ENCODE measurements around the gene CCDC141.

CCDC141 gene

DNA sequence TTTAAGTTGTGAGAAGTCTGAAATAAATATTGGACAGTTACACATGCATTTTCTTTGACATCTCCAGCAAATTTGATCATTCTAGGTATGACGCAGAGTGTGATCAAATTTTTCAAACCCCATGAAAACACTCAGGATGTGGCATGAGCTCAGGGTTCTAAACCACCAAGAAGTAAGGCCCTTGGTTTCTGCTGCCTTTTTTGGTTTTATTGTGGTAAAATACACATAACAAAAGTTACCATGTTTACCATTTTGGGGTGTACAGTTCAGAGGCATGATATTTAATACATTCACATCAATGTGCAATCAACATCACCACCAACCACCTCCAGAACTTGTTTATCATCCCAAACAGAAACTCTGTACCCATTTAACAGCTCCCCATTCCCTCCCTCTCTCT lies 178.4 kb downstream of the CCDC141 start:
- no peak for DNase-seq (ENCODE audit: low read depth in 2 of 2, low spot score in 1 of 2)

DNA sequence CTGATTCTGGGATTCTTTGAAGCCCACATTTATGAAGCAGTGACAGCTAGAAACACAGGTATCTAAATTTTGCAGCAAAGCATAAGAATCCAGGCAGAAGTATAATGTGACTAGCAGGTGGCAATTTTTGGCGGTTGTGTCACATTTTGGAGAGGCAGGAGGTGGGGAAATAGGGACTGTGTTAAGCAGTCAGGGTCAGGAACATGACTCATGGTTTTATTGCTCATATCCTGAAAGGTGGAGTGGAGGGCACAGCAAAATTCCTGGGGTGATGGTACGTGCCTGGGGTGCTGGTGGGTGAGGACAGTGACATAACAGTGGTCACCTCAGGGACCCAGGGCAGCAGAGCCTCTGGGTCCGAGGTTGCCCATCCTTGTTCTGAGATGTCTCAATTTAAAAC lies 179.2 kb downstream of the CCDC141 start:
- DNase-seq (ENCODE audit: low read depth in 2 of 2, low spot score in 1 of 2) = no peak

DNA sequence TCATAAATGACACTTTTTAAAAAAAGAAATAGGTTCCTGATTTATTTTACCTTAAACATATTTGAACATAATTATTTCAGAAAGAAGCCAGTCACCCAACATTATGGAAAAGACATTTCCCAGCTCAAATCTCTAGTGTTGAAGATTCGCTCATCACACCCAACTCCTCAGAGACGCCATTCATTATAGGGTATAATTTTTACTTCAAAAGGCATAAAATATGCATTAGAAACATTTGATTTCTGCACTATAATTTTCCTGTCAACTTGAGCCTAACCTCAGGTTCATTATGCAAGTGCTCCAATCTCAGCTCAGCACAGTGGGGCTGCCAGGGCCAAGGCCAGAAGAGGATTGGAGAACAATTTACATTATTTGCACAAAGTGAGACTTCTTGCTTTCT lies 183.9 kb downstream of the CCDC141 start:
- DNase-seq (ENCODE audit: low read depth in 2 of 2, low spot score in 1 of 2) = no peak

DNA sequence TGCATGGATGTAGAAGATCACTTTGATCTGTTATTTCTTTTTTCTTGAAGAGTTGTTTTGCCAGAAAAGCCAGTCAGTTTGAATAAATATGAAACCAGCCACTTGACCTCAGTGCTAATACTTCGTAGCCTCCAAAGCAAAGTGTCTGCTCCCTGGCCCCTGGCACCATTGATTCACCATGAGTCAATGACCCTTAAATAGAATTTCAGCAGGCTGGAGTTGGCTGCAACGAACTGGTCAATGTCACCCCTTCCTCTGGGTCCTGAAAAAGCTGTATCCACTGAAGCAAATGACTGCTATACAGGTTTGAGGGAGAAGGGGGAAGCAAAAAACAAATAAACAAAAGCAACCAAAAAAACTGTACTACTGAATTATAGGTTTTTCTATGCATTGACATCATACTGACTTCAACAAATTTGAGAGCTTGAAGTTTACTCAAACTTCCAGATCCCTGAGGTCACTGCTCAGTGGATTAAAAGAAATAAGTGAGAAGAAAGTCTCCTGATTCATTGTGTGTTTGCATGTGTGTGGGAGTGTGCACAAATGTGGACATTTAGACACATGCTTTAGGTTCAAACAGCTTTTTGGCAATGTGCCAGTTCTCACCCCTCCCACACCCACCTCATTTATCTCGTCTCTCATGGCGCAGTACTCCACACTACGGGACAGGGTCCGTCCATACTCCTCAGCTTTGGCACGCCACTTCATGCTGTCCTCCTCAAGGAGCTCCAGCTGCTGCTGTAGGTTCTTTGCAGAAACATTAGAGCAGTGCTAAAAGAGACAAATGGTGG lies 184.6 kb downstream of the CCDC141 start:
- no peak for DNase-seq (ENCODE audit: low read depth in 2 of 2, low spot score in 1 of 2)

DNA sequence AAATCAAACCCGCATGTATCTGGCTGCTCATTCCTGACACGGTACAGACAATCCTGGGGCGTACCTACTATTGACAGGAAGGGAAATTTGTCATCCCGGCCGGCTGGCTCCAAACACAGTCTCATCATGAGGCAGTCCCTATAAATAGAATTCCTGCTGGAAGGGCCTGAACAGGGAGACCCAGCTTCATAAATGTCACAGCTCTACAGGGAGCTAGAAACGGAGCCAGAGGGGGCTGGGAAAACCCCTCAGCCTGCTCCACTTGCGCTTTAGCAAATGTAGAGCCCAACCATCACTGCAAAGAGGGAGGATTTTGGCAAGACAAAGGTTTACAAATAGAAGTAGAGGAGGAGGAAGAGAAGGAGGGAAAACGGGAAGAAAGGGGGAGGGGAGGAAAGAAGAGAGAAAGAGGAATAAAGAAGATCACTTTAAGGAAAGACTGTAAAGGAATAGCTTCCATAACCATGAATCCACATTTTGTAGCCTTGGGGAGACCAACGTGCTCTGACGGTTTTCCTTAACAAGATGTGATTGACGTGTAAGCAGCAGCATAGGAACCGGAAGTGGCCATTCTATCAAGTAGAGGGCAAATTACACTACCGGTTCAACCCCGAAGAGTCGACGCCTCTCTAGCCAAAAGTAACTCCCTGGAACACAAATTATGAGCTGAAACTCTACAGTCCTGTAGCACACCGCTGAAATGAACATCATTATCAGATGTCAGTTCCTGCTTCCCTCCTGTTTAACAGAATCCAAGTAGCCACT lies 185.9 kb downstream of the CCDC141 start:
- no peak for DNase-seq (ENCODE audit: low read depth in 2 of 2, low spot score in 1 of 2)

DNA sequence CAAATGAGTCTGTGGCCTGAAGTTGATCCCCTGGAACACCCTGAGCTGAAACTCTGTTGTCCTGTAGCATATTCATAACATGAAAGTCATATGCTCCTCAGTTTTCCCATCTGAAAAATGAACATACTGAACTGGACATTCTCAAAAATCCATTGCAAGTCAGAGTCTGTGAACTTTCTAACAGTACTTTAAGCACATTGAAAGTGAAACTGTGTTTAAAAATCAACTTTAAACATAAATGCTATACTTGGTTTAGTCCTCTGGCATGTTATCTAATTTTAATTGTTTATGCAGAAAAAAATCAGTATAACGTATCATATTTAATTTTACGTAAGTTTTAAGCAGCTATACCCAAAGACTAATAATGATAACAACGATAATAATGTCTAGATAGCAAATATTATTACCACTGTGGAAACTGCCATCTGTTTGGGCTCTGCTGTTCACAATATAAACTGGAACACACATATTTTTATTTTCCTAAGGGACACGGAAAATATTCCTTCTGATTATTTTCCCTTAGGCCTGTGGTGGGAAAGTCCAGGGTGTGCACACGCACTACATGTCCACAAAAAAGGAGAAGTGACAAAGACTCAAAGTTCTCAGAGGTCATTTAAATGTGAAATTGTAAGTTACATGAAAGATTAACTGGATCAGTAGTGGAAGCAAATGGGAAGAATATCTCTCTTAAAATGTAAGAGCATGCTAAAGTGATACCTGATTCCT lies 186.6 kb downstream of the CCDC141 start:
- DNase-seq (ENCODE audit: low read depth in 2 of 2, low spot score in 1 of 2) = no peak

DNA sequence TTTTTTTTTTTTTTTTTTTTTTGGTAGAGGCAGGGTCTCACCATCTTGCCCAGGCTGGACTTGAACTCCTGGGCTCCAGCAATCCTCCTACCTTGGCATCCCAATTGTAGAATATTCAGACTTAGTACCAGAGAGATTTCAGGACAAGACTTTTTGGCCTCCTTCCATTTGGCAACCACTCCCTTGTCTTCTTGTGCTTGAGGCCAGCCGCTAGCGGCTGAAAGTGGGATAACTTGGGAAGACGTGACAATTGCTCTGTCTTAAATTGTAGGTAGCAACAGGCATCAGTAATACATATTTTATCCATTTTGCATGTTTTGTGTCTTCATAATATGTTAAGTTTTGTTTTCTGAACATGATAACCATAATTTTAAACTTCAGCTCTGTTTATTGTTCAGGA lies 189.4 kb downstream of the CCDC141 start:
- no peak for DNase-seq (ENCODE audit: low read depth in 2 of 2, low spot score in 1 of 2)

DNA sequence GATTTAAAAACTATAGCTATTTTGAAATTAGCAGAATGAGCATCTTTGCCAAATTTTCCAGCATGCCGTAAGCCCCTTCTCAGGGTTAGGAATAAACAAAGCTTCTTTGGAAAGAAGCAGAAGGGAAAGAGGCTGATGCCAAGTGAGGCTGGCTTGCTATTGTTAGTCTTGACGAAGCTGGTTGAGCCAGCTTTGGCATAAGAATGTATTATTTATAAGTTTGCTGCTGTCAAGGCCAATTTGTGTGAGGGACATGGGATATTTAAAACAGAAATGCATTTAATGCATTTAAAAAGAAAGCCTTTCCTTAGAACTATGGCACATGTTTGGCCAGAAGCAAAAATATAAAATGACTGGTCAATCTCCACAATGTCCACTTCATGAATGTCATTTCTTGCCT lies 190.2 kb downstream of the CCDC141 start:
- DNase-seq (ENCODE audit: low read depth in 2 of 2, low spot score in 1 of 2) = no peak

DNA sequence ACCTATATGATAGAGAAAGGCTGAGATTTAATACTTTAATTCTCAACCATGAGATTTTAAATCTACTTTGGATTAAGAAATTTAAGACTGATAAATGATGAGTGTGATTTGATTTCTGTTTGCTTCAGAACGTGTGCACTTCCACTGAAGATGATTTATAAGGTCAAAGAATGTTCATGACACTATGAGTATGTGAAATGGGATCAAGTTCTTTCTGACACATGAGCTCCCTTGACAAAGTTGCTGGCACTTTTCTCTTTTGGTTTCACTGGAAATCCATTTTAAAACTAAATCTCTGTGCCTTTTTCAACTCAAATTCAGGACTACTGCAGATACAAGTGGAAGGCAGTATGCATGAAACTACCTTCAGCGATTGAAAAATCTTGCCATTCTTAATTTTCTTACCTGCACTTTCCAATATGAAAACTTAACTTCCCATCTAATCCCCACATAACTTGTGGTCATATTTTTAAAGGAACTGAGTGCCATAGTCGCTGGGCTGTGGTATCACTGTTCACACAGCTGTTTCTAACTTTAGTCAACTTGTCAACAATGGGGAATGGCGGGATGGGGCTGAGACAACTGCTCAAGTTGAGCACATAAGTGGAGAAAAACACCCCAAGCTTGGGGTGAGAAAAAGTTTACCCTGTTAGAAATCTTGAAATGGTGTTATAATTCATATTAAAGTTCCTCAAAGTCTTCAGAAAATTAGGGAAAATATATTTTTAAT lies 190.9 kb downstream of the CCDC141 start:
- no peak for DNase-seq (ENCODE audit: low read depth in 2 of 2, low spot score in 1 of 2)

DNA sequence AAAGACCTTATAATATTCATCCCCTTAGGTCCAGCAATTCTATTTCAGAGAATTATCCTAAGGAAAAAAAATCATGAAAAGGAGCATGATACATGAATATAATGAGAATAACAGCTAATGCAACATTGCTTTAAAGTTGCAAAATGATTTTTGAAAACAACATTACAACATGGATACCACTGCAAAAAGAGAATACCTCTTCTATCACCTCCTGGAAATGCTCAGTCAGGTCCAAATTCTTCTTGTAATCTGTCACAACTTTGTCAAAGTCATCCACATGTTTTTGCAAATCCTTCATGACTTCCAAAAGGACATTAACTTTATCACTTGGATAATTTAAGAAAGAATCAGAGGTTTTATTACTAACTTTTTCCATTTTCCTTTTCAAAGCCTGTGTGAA lies 194.8 kb downstream of the CCDC141 start:
- DNase-seq (ENCODE audit: low read depth in 2 of 2, low spot score in 1 of 2) = no peak

DNA sequence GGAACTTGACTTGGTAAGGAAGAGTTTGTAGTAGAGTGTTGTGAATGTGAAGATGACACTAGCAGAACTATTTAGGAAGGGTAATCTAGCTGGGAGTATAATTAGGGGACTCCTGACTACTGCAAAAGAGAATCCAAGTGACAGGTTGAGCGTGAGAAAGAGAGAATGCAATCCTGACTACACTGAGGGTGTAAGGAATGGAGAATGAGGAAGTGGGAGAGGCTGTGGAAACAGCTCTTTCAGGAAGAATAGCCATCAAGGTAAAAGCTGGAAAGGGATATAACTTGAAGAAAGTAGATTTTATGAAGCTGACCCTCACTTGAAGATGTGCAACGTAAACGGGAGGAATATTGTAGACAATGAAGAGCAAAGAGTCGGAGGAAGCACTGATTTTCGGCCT lies 201.6 kb downstream of the CCDC141 start:
- DNase-seq (ENCODE audit: low read depth in 2 of 2, low spot score in 1 of 2) = no peak

DNA sequence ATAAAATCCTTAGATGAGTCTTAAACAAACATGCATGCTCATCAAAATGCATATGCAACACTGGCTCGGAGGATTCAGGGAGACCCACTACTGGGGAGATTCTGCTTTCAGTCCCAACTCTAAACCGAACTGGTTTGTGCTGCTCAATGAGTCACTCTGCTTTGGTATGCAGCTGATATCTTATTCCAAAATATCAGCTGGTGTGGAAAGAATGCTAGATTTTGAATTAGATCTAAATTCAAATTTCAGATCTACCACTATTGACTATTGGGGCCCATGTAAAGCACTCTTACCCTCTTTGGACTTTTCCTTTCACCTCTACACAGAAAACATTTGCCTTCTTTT lies 203.5 kb downstream of the CCDC141 start:
- no peak for DNase-seq (ENCODE audit: low read depth in 2 of 2, low spot score in 1 of 2)

DNA sequence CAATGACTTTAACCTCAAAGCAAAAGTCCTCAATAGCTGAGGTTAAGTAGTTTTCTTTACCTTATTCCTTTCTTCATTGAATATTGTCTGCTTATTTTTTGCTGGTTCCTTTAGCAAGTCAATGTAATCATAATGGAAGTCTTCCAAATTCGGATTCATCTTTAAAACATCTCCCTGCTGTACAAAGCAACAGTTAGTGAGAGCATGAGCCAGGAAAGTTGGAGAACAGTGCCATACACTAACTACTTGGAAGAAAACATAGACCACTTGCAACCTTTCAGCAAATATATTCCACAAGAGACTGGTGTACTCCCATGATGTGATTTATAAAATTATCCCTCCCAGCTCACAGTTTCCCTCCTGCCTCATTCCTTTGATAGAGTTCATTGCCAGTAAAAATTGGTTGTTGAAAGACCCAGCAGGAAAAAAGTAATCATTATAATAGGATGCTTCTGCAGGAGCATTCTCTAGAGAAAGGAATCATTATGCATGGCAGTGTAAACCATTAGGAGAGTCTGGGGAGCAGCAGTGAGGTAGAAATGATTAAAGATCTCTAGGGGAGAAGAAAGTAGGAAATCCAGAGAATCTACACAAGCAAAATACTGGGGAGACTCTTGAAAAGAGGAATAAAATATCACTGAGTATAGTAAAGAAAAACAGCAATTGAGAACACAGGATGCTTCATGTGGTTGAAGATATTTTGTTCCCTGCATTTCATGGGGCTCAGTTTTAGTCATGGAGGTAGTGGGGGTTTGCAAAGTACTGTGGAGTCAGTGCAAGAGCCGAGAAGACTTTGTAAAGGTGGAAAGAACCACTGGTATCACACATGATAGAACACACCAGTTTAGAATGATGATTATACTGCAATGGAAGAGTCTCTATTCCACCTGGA lies 204.1 kb downstream of the CCDC141 start:
- no peak for DNase-seq (ENCODE audit: low read depth in 2 of 2, low spot score in 1 of 2)

DNA sequence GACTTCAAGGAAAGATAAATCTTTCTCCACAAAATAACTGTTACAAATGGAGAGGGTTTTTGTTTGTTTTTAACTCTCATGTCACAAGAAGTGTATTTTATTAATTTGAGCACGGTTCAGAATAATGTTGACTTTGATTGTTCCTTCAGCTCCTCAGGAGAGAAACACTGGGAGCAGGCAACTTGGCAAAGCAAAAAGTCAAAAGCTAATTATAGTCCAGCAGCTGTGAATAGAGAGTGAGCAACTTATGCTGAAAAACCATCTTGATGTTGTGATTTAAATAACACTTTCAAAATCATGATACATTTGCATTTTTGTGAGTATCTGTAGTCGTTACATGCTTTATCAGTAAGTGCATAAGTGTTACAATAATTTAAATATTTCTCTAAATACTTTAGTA lies 205.2 kb downstream of the CCDC141 start:
- DNase-seq (ENCODE audit: low read depth in 2 of 2, low spot score in 1 of 2) = no peak

DNA sequence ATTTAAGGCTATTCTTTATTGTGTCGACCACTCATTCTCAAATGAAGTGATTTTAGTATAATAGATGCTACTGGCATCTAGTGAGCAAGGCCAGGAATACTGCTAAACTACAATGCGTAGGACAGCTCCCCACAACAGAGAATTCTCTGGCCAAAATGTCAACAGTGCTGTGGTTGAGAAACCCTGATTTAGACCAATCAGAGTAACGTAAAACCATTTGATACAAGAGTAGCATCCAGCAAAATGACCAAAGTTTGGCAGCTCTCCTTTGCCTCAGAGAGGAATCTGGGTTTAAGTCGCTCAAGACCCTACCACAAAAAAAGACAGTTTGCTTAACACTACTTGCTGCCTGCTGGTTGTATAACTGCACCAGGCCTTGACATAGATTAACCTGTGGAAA lies 205.7 kb downstream of the CCDC141 start:
- no peak for DNase-seq (ENCODE audit: low read depth in 2 of 2, low spot score in 1 of 2)

DNA sequence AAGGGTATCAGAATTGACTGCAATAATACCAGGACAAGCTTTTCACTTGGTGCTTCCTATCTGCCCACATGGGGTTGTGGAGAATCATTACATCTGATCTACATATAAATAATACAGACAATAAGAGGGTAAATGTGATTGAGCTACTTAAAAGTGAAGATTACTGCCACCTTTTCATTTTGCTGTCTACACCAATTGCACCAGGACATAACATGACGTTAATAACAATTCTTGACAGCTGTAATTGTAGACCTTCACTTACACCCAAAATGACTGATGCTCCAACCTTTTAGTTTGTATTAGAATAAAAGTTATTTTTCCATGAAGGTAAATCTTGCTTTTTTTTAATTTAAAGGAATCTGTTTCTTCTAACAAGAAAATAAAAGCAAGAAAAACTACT lies 206.2 kb downstream of the CCDC141 start:
- no peak for DNase-seq (ENCODE audit: low read depth in 2 of 2, low spot score in 1 of 2)

DNA sequence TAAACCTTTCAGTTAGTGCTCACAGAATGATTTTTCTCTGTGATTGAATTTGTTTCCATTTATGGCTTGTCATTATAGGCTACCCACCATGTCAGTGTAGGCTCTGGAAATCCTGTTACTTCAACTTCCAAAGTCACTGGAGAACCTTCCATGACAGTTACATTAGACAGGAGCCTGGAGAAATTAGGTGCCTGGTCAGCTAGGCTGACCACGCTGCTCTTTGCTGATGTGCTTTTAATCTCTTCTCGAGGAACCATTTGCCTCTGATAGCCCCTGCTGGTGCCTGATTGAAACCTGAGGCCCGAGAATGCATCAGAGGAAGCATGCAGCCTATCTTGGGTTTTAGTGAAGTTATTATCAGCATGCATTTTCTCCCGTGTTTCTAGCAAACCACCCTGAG lies 213.1 kb downstream of the CCDC141 start:
- DNase-seq (ENCODE audit: low read depth in 2 of 2, low spot score in 1 of 2) = no peak

DNA sequence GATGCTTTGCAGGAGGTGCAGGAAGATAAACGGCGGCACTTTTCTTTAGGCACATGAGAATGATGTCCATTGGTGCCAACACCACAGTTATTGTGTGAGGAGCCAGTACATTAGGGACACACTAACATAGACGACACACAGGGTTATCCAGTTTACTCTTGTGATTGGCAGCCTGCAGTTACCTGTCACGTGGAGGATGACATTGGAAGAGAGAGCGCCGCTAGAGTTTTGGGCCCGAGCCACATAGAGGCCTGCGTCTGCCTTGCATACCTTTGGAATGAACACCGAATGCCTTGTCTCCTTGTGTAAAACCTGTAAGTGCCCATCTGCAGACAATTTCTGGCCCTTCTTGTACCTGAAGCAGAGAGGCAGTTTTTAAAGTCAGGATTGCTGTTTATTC lies 215.9 kb downstream of the CCDC141 start:
- no peak for DNase-seq (ENCODE audit: low read depth in 2 of 2, low spot score in 1 of 2)

DNA sequence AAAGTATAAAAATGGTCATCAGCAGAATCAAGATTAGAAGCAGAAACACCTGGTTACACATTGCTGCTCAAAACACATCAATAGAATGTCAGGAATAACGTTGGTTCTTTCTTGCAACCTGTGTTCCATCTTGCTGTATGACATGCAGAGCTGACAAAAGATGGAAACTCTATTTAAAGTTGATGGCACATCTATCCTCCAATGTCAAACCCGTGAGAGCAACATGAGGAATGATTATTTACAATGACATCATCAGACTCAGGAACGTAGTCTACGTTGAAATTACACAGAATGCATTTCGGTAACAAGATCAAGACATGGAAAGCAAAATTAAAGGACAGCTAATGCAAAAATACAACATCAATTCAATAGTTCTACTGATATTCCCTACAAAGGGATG lies 216.6 kb downstream of the CCDC141 start:
- DNase-seq (ENCODE audit: low read depth in 2 of 2, low spot score in 1 of 2) = no peak

DNA sequence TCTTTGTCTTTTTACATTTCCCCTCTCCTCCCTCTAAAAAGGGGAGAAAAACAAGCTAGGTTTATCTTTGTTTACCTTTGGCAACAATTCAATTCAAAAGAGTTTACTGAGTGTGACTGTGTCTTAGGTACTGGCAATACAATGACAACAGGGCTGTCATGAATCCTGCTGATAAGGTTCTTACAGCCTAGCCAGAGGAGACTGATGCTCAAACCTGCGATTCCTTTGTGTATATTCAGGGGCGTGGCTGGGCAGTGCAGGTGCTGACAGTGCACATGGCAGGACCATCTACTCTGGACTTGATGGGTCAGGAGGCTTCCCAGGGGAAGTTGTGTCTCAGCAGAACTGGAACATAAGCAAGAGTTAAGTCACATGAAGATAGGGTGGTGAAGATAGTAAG lies 219.5 kb downstream of the CCDC141 start:
- no peak for DNase-seq (ENCODE audit: low read depth in 2 of 2, low spot score in 1 of 2)

DNA sequence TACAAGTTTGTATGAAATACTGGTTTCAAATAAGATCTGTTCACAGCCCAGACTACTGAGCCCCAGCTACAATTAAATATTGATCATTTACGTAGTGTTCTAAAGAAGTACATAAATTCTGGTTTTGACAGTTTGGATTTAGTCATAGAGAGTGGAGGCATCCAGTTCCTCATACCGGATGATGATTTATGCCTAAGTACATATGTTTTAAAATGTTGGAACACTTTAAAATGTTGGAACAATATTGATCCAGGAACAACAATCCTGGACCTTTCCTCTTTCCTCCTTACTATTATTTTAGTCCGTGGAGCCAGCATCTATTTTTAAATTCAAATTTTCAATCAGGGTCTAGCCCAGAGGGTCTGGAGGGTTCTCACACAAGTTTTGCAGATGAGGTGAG lies 220.0 kb downstream of the CCDC141 start:
- no peak for DNase-seq (ENCODE audit: low read depth in 2 of 2, low spot score in 1 of 2)
